ENCODE results near the gene POMT1.

POMT1 gene

GRCh38 chr9:131567910-131568309 is 65.2 kb downstream of the POMT1 start:
- Histone ChIP-seq H3K4me1 (ENCODE audit: control insufficient read depth in 1 of 2, insufficient read depth in 2 of 2, low read length in 2 of 2) (no peaks in the 10 kb centered on the region), H3K9ac (ENCODE audit: low read depth in 1 of 2, low read length in 2 of 2) (no peak overlapping the region), H3K36me3 (ENCODE audit: control insufficient read depth in 1 of 2, insufficient read depth in 2 of 2, low read length in 2 of 2) (peaks cover 3 to 10% of the 10 kb centered on the region in 2 donors), H3K4me3 (ENCODE audit: low read depth in 1 of 2, low read length in 2 of 2) (no peak overlapping the region), H3K27ac (ENCODE audit: low read depth, low read length) (no peak overlapping the region), H3K27me3 (ENCODE audit: control insufficient read depth in 1 of 2, insufficient read depth in 2 of 2, low read length in 2 of 2) (no peaks in the 10 kb centered on the region), H3K9me3 (ENCODE audit: control insufficient read depth in 1 of 2, low read length in 2 of 2) (no peaks in the 10 kb centered on the region)

All from duodenal mucosa (tissue), 2 donors.